Retinal pigment epithelial cell (primary cell): ENCODE data around the gene CREB3L4.
A peak's percentile ranks its signal among the peaks of the same experiment; 100 is the strongest.
"Not testable (repeated sequence)": the region's sequence is repeated elsewhere in the genome, so short reads cannot be mapped to it uniquely, and the experiment has no call there.

Source experiments
- DNase-seq: peaks from one replicate; pipeline ENCODE4 v3.0.0-alpha.2; 2010; ENCODE audit warnings: low read depth
- H3K4me3 ChIP-seq: 2 replicates; pipeline ENCODE4 v1.5.1; 2011; ENCODE audit warnings: mild to moderate bottlenecking, low read length, control low read depth, moderate library complexity
- CTCF ChIP-seq: conservative IDR thresholded peaks from 2 replicates; pipeline ENCODE4 v1.5.1; 2011; ENCODE audit warnings: low read depth, low read length, control low read depth, inconsistent platforms

Gene CREB3L4

GRCh38 chr1:153977250-153978240 lies 9.8 kb downstream of the CREB3L4 start, which contains the start of gene JTB:
TSS of gene JTB (minus strand) at chr1:153977674. CDS start at chr1:153977252, 422 bp downstream.
- TF ChIP-seq CTCF = no peak

GRCh38 chr1:153978274-153978909 lies 10.7 kb downstream of the CREB3L4 start:
- DNase-seq = no peak
- no peak for TF ChIP-seq CTCF
- peak overlapping the region; percentile 75 for H3K4me3 ChIP-seq

More at GRCh38 chr1:153977250-153978240, 9.8 kb downstream of the CREB3L4 start, which contains the start of gene JTB:
- peak within 1 kb of the TSS; percentile 75 for H3K4me3 ChIP-seq
- no peak for DNase-seq

GRCh38 chr1:153979091-153979490 lies 11.4 kb downstream of the CREB3L4 start:
- DNase-seq, H3K4me3 ChIP-seq: not testable (repeated sequence)

GRCh38 chr1:153981735-153982134 lies 14.0 kb downstream of the CREB3L4 start:
- not testable (repeated sequence) for DNase-seq, H3K4me3 ChIP-seq

- no peak for TF ChIP-seq CTCF
- no peak overlapping the region for H3K4me3 ChIP-seq
- no peak for DNase-seq
Measured at GRCh38 chr1:153984123-153984894, 16.6 kb downstream of the CREB3L4 start.

GRCh38 chr1:153985341-153985912 lies 17.7 kb downstream of the CREB3L4 start:
- TF ChIP-seq CTCF = no peak
- DNase-seq = no peak
- H3K4me3 ChIP-seq = peak overlapping the region; percentile 87

GRCh38 chr1:153985941-153986761 lies 18.4 kb downstream of the CREB3L4 start, which contains the start of gene RAB13:
TSS of gene RAB13 (minus strand) at chr1:153986339. CDS start at chr1:153986236, 103 bp downstream.
- DNase-seq = no peak
- TF ChIP-seq CTCF = no peak
- peak within 1 kb of the TSS; percentile 87 for H3K4me3 ChIP-seq
